BLaER1 treated with 17β-estradiol and CSF1 and Interleukin-3, amounts not matched to agents 10 nM and 100 nM (cell line): ENCODE data around the gene PRSS38.

Experiments used
- H3K27ac ChIP-seq, 11 experiments: shearing (Covaris generic); formaldehyde crosslinking; 2 replicates each; pipeline ENCODE4 v1.8.1; 2022
- H3K27me3 ChIP-seq, 11 experiments: shearing (Covaris generic); formaldehyde crosslinking; 2 replicates each; pipeline ENCODE4 v1.8.1; 2022
- H3K36me3 ChIP-seq, 11 experiments: shearing (Covaris generic); formaldehyde crosslinking; 2 replicates each; pipeline ENCODE4 v1.8.1; 2022
- H3K4me1 ChIP-seq, 10 experiments: shearing (Covaris generic); formaldehyde crosslinking; 2 replicates each; pipeline ENCODE4 v1.8.1; 2022
- H3K4me2 ChIP-seq, 11 experiments: shearing (Covaris generic); formaldehyde crosslinking; 2 replicates each; pipeline ENCODE4 v1.8.1; 2022
- H3K4me3 ChIP-seq, 10 experiments: shearing (Covaris generic); formaldehyde crosslinking; 2 replicates each; pipeline ENCODE4 v1.8.1; 2022
- H3K9ac ChIP-seq, 11 experiments: shearing (Covaris generic); formaldehyde crosslinking; 2 replicates each; pipeline ENCODE4 v1.8.1; 2022
- H3K9me3 ChIP-seq, 11 experiments: shearing (Covaris generic); formaldehyde crosslinking; replicated peaks in 1 of 11; 2 replicates each; pipeline ENCODE4 v1.8.1; 2022
- H4K20me1 ChIP-seq, 11 experiments: shearing (Covaris generic); formaldehyde crosslinking; 2 replicates each; pipeline ENCODE4 v1.8.1; 2022
- Cebpa-rat ChIP-seq, 11 experiments: shearing (Covaris generic); IDR thresholded peaks; 2 replicates each; pipeline ENCODE4 v1.8.1; 2022

The PRSS38 gene

GRCh38 chr1:227893300-227893948 lies 77.9 kb downstream of the PRSS38 start:
- H3K4me2 ChIP-seq = no peak overlapping the region
- H3K27me3 ChIP-seq = no peaks in the 10 kb centered on the region
- no peaks in the 10 kb centered on the region for H3K9me3 ChIP-seq
- no peaks in the 10 kb centered on the region; a peak in 1 of 22 replicates for H4K20me1 ChIP-seq
- no peak overlapping the region for H3K9ac ChIP-seq
- H3K36me3 ChIP-seq = no peaks in the 10 kb centered on the region
- no peak for TF ChIP-seq Cebpa-rat (IDR thresholded peaks at IDR 0.05)
- H3K4me3 ChIP-seq = no peak overlapping the region
- H3K4me1 ChIP-seq = peaks cover 0 to 12% (median 0%) of the 10 kb centered on the region in 10 experiments; a peak in 5 of 20 replicates
- no peak overlapping the region for H3K27ac ChIP-seq

- Histone ChIP-seq H4K20me1 (no peaks in the 10 kb centered on the region; a peak in 1 of 22 replicates), H3K36me3 (no peaks in the 10 kb centered on the region), H3K9me3 (no peaks in the 10 kb centered on the region), H3K4me3 (no peak overlapping the region), H3K4me2 (no peak overlapping the region), H3K27ac (no peak overlapping the region), H3K4me1 (peaks cover 0 to 10% (median 0%) of the 10 kb centered on the region in 10 experiments; a peak in 4 of 20 replicates), H3K27me3 (no peaks in the 10 kb centered on the region), H3K9ac (no peak overlapping the region)
- TF ChIP-seq Cebpa-rat (IDR thresholded peaks at IDR 0.05) = no peak
Observed at GRCh38 chr1:227893949-227894721, 78.7 kb downstream of the PRSS38 start.

- no peaks in the 10 kb centered on the region for H3K9me3 ChIP-seq
- 0 out of 20 replicates have a peak, but pooled peaks cover 0 to 2% (median 0%) of the 10 kb centered on the region in 10 experiments for H3K4me1 ChIP-seq
- no peak overlapping the region for H3K27ac ChIP-seq
- no peaks in the 10 kb centered on the region for H3K27me3 ChIP-seq
- H3K4me3 ChIP-seq = no peak overlapping the region
- H3K9ac ChIP-seq = no peak overlapping the region
- H4K20me1 ChIP-seq = no peaks in the 10 kb centered on the region; a peak in 1 of 22 replicates
- H3K4me2 ChIP-seq = no peak overlapping the region
- no peaks in the 10 kb centered on the region for H3K36me3 ChIP-seq
- TF ChIP-seq Cebpa-rat (IDR thresholded peaks at IDR 0.05) = no peak
Observed at GRCh38 chr1:227894831-227895451, 79.5 kb downstream of the PRSS38 start.
